OCI-LY3 (cell line): ENCODE data around the gene ALOX5.

Experiments
- H2AFZ ChIP-seq: fragments of 200-600, 300-600 bp; shearing (Covaris generic); 2 replicates; pipeline ENCODE4 v1.6.0; 2014; ENCODE audit warnings: antibody characterized with exemption, low read depth, low read length
- H3K27ac ChIP-seq: fragments of 200-600, 300-600 bp; sonication (generic); 2 replicates; pipeline ENCODE4 v1.5.1; 2014; ENCODE audit warnings: mild to moderate bottlenecking, low read length, moderate library complexity, mixed read lengths
- H3K27me3 ChIP-seq: fragments of 200-600, 300-600 bp; sonication (generic); 2 replicates; pipeline ENCODE4 v1.6.1; 2014; ENCODE audit warnings: low read depth, low read length, mixed read lengths
- H3K36me3 ChIP-seq: fragments of 200-600, 300-600 bp; sonication (generic); replicated peaks from 2 replicates; pipeline ENCODE3; 2014; ENCODE audit warnings: low read depth, low read length, mixed read lengths
- H3K4me1 ChIP-seq: fragments of 300-600, 200-600 bp; sonication (generic); 2 replicates; pipeline ENCODE4 v1.6.1; 2014; ENCODE audit warnings: low read length, mixed read lengths
- H3K4me2 ChIP-seq: fragments of 200-600, 300-600 bp; sonication (generic); 2 replicates; pipeline ENCODE4 v1.6.1; 2014; ENCODE audit warnings: low read length, mixed read lengths
- H3K4me3 ChIP-seq: fragments of 300-600, 200-600 bp; sonication (generic); 2 replicates; pipeline ENCODE4 v1.5.1; 2014; ENCODE audit warnings: antibody characterized with exemption, mild to moderate bottlenecking, low read length, moderate library complexity
- H3K79me2 ChIP-seq: fragments of 300-600, 200-600 bp; shearing (Covaris generic); 2 replicates; pipeline ENCODE4 v1.6.1; 2014; ENCODE audit warnings: mild to moderate bottlenecking, low read length, mixed read lengths
- H3K9ac ChIP-seq: fragments of 300-600, 200-600 bp; shearing (Covaris generic); 2 replicates; pipeline ENCODE4 v1.6.0; 2014; ENCODE audit warnings: mild to moderate bottlenecking, low read length, moderate library complexity
- H3K9me3 ChIP-seq: fragments of 200-600, 300-600 bp; shearing (Covaris generic); 2 replicates; pipeline ENCODE4 v1.6.1; 2014; ENCODE audit warnings: low read length, mixed read lengths; ENCODE audit not compliant: insufficient read depth
- H4K20me1 ChIP-seq: fragments of 200-600, 300-600 bp; sonication (generic); 2 replicates; pipeline ENCODE4 v1.6.1; 2016; ENCODE audit warnings: low read length, mixed read lengths; ENCODE audit not compliant: insufficient read depth
- EZH2phosphoT487 ChIP-seq: fragments of 200-600 bp; shearing (Covaris generic); IDR thresholded peaks from 2 replicates; pipeline ENCODE4 v1.6.1; 2018; ENCODE audit warnings: antibody characterized with exemption, mixed run types, low read depth
- TF ChIP-seq, protein P1 (sequence below): fragments of 200-600, 300-600 bp; sonication (generic); IDR thresholded peaks from 2 replicates; pipeline ENCODE4 v1.5.1; 2014; ENCODE audit warnings: antibody characterized with exemption, low read length, low read depth

Gene ALOX5

DNA sequence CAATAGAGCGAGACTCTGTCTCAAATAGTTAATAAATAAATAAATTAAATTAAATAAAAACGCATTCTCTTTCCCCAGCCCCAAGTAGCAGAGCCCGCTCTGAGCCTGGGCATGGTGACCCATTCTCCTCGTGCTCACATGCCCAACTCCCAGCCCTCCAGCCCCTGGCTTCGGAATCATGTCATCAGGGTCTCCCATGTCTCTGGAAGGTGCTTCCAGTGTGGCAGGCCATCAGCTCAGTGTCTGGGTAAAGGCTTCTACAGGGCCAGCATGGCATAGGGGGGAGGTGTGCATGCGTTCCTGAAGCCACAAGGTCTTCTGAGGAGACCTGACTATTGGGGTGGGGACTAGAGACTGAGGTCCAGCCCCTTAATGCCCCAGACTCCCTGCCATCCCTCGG lies 72.8 kb downstream of the ALOX5 start:
- H3K4me1 ChIP-seq = no peaks in the 10 kb centered on the region
- H4K20me1 ChIP-seq = no peaks in the 10 kb centered on the region
- H3K4me3 ChIP-seq = no peak overlapping the region
- H2AFZ ChIP-seq = no peak overlapping the region
- no peak overlapping the region for H3K9ac ChIP-seq
- no peaks in the 10 kb centered on the region for H3K27me3 ChIP-seq
- no peaks in the 10 kb centered on the region for H3K79me2 ChIP-seq
- H3K9me3 ChIP-seq = no peaks in the 10 kb centered on the region
- H3K36me3 ChIP-seq = no peaks in the 10 kb centered on the region
- H3K4me2 ChIP-seq = no peak overlapping the region
- no peak overlapping the region for H3K27ac ChIP-seq
- no peak for TF ChIP-seq EZH2phosphoT487
- TF ChIP-seq, protein P1, sequence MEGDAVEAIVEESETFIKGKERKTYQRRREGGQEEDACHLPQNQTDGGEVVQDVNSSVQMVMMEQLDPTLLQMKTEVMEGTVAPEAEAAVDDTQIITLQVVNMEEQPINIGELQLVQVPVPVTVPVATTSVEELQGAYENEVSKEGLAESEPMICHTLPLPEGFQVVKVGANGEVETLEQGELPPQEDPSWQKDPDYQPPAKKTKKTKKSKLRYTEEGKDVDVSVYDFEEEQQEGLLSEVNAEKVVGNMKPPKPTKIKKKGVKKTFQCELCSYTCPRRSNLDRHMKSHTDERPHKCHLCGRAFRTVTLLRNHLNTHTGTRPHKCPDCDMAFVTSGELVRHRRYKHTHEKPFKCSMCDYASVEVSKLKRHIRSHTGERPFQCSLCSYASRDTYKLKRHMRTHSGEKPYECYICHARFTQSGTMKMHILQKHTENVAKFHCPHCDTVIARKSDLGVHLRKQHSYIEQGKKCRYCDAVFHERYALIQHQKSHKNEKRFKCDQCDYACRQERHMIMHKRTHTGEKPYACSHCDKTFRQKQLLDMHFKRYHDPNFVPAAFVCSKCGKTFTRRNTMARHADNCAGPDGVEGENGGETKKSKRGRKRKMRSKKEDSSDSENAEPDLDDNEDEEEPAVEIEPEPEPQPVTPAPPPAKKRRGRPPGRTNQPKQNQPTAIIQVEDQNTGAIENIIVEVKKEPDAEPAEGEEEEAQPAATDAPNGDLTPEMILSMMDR = no peak

DNA sequence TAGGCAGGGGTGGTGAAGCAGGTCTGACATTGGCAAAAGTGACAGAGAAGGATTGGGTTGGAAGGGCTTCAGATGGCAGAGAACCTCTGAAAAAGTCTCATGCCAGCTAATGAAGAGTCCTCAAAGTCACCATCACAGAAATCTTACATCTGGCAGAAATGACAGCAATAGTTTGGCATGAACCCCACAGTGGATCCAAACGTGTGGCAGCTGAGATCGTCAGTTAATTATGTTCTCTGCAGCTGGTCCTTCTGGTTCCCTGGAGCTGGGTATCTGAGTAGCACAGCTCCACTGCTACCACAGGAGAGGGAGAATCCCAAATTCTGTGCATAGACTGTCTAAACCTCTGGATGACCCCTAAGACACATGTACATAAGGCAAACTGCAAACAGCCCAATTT lies 73.4 kb downstream of the ALOX5 start:
- Histone ChIP-seq H3K4me2 (no peak overlapping the region), H4K20me1 (no peaks in the 10 kb centered on the region), H3K9ac (no peak overlapping the region), H2AFZ (no peak overlapping the region), H3K4me3 (no peak overlapping the region), H3K27me3 (no peaks in the 10 kb centered on the region), H3K4me1 (no peaks in the 10 kb centered on the region), H3K9me3 (no peaks in the 10 kb centered on the region), H3K36me3 (no peaks in the 10 kb centered on the region), H3K27ac (no peak overlapping the region), H3K79me2 (no peaks in the 10 kb centered on the region)
- TF ChIP-seq EZH2phosphoT487 = no peak
- TF ChIP-seq, protein P1 = no peak

DNA sequence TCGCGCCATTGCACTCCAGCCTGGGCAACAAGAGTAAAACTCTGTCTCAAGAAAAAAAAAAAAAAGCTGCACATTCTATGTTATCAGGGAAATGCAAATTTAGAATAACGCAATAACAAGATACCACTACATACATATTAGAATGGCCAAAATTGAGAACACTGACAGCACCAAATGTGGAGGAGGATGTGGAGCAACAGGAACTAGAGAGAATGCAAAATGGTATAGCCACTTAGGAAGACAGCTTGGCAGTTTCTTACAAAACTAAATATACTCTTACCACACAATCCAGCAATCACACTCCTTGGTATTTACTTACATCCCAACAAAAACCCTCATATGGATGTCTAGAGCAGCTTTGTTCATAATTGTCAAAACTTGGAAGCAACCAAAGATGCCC lies 76.8 kb downstream of the ALOX5 start:
- H3K4me1 ChIP-seq = no peaks in the 10 kb centered on the region
- TF ChIP-seq, protein P1 = no peak
- TF ChIP-seq EZH2phosphoT487 = no peak
- H2AFZ ChIP-seq = no peak overlapping the region
- H3K27ac ChIP-seq = no peak overlapping the region
- H3K4me2 ChIP-seq = no peak overlapping the region
- H3K9me3 ChIP-seq = no peaks in the 10 kb centered on the region
- H3K4me3 ChIP-seq = no peak overlapping the region
- H3K36me3 ChIP-seq = no peaks in the 10 kb centered on the region
- no peaks in the 10 kb centered on the region for H3K27me3 ChIP-seq
- H3K79me2 ChIP-seq = no peaks in the 10 kb centered on the region
- no peaks in the 10 kb centered on the region for H4K20me1 ChIP-seq
- H3K9ac ChIP-seq = no peak overlapping the region

DNA sequence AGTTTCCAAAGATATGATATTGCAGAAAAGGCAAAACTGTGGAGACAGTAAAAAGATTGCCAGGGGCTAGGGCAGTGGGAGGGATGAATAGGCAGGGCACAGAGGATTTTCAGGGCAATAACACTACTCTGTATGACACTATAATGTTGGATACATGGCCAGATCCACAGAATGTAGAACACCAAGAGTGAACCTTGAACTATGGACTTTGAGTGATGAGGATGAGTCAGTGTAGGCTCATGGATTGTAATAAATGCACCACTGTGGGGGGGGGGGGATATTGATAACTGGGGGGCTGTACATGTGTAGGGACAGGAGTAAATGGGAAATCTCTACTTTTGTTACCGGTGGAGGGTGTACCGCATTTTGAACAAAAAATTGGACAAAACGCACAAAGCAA lies 77.4 kb downstream of the ALOX5 start:
- no peak overlapping the region for H3K27ac ChIP-seq
- H3K4me1 ChIP-seq = no peaks in the 10 kb centered on the region

More for the DNA sequence above, 77.4 kb downstream of the ALOX5 start:
- Histone ChIP-seq H3K36me3 (no peaks in the 10 kb centered on the region), H4K20me1 (no peaks in the 10 kb centered on the region), H3K79me2 (no peaks in the 10 kb centered on the region), H3K27me3 (no peaks in the 10 kb centered on the region), H3K4me3 (no peak overlapping the region), H3K4me2 (no peak overlapping the region), H3K9ac (no peak overlapping the region), H2AFZ (no peak overlapping the region), H3K9me3 (no peaks in the 10 kb centered on the region)
- TF ChIP-seq, protein P1 = no peak
- TF ChIP-seq EZH2phosphoT487 = no peak
